Fibroblast of peridontal ligament (primary cell): ENCODE results near the gene THOC1.
"Not testable (repeated sequence)": the region's sequence is repeated elsewhere in the genome, so short reads cannot be mapped to it uniquely, and the experiment has no call there.

Experiments
- DNase-seq: peaks from one replicate; pipeline ENCODE4 v3.0.0-alpha.2; 2010; ENCODE audit errors: extremely low read depth

THOC1 gene, protein sequence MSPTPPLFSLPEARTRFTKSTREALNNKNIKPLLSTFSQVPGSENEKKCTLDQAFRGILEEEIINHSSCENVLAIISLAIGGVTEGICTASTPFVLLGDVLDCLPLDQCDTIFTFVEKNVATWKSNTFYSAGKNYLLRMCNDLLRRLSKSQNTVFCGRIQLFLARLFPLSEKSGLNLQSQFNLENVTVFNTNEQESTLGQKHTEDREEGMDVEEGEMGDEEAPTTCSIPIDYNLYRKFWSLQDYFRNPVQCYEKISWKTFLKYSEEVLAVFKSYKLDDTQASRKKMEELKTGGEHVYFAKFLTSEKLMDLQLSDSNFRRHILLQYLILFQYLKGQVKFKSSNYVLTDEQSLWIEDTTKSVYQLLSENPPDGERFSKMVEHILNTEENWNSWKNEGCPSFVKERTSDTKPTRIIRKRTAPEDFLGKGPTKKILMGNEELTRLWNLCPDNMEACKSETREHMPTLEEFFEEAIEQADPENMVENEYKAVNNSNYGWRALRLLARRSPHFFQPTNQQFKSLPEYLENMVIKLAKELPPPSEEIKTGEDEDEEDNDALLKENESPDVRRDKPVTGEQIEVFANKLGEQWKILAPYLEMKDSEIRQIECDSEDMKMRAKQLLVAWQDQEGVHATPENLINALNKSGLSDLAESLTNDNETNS

GRCh38 chr18:267688-268552 lies at the start of gene THOC1:
THOC1 (minus strand) TSS chr18:268047; CDS start chr18:268019, 28 bp downstream.
- peak; percentile 88 for DNase-seq

DNA sequence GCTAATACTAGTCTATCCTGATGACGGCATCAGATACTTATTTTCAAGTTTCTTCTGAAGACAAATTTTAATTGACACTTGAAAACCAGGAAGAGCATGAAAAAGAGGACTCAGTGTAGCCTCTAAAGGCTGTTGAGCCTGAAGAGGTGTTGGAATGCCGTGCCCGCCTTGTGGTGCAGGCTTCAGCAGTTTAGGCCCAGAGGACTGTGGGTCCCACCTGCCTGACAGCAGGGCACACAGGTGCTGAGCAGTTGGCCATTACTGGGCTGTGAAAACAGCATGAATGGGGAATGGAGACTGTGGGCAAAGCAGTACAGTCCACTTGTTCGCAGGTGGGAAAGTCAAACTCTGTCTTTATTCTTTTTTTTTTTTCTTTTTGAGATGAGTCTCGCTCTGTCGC lies 49.8 kb upstream of the THOC1 start:
- DNase-seq, result no peak

DNA sequence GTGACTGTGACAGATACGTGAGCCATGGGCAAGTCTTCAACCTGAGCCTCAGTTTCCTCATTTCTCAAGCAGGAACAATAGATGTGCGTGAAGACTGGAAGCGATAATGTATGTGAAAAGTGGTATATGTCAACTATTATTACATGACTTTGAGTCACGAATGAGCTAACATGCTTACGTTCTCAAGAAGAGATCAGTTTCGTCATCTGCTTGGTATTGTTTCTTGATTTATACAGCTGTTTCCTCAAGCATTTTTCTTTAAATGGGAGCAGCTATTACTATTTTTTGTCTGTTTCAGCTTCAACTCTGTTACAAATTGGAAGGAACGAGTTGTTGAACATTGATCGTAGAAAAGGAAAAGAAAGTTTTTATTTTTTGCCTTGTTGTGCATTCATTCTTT lies 48.5 kb upstream of the THOC1 start:
- peak; percentile 59 for DNase-seq

DNA sequence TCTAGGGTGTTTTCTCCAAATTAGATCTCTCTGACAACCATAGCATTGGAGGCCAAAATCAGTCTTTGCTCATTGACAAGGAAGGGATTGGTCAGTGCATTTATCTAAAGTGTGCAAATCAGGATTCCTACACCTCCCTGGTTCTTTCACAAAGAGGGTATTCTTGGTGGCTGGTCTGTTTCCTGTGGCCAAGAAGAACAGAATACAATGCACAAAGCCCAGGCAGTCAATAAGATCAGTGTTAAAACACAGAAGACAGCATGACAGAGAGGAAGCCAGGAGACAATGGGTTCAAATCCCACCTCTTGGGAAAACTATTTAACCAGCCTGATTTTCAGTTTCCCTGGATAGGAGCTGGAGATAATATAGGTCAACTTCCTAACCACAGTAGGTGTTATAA lies 46.1 kb upstream of the THOC1 start:
- no peak for DNase-seq

DNA sequence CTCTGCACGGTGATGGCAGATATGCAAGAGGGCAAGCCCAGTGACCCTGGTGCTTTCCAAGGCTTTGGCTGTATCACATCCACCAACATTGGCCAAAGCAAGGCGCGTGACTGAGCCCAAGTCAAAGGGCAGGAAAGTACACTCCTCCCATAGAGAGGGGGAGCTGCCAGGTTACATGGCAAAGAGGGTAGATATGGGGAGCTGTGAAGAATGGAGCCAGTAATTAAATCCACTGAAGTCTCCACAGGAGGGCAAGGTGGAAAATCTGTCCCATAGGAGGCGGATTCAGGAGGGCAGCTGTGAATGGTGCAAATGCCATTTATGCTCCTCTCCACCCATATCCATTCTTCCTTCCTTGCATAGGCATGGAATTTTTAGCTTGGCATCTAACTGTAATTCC lies 44.6 kb upstream of the THOC1 start:
- no peak for DNase-seq

DNA sequence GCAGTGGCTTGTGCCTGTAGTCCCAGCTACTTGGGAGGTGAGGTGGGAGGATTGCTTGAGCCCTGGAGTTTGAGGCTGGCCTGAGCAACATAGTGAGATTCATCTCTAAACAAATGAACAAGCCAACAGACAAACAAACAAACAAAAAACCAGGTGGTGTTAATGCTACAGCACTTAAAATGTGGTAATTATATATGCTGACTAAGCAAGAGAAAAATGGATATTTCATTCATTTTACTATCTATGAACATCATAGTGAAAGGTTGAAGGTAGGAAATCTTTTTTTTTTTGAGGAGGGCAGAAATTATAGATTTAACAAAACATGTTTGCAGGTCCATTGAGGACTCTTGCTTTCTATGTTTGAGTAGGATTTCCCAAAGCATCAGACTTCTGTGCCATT lies 42.2 kb upstream of the THOC1 start:
- DNase-seq, result no peak

DNA sequence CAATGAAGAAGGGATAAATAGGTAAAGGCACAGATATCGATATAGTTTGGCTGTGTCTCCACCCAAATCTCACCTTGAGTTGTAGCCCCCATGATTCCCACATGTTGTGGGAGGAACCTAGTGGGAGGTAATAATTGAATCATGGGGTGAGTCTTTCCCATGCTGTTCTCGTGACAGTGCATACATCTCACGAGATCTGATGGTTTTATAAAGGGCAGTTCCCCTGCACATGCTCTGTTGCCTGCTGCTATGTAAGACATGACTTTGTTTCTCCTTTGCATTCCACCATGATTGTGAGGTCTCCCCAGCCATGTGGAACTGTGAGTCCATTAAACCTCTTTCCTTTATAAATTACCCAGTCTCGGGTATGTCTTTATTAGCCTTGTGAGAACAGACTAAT lies 40.2 kb upstream of the THOC1 start:
- DNase-seq, result not testable (repeated sequence)

DNA sequence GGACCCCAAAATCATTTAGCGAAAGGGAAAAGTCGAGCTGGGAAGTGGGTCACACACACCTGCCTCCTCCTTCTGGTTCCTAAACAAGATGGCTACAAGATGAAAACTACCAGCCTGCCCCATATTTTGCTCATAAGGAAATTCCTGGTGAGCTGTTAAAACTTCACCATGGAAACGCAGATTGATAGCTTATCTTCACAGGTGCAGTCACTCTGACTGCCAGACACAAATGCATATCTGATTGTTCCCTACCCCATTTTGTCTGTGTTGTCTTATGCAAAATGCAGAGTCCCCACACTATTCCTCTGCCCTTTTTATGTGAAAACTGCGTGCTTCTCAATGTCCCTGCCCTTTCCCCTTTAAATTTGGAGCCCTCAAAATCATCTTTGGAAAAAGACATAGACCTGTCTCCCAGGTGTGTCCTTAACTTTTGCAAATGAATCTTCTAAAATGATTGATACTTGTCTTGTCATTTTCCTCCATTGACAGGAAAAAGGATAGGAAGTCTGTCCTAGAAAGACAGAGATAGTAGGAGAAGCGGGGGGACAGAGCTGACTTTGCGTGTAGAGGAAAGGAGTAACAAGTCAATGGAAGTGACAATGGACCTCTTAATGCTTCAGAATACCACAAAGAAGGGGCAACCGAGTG lies 38.9 kb upstream of the THOC1 start:
- DNase-seq, result no peak

- DNase-seq, result no peak
Measured at GRCh38 chr18:305003-305501, 37.2 kb upstream of the THOC1 start.

GRCh38 chr18:303607-304006 lies 35.8 kb upstream of the THOC1 start:
- no peak for DNase-seq

GRCh38 chr18:303011-303410 lies 35.2 kb upstream of the THOC1 start:
- no peak for DNase-seq

DNA sequence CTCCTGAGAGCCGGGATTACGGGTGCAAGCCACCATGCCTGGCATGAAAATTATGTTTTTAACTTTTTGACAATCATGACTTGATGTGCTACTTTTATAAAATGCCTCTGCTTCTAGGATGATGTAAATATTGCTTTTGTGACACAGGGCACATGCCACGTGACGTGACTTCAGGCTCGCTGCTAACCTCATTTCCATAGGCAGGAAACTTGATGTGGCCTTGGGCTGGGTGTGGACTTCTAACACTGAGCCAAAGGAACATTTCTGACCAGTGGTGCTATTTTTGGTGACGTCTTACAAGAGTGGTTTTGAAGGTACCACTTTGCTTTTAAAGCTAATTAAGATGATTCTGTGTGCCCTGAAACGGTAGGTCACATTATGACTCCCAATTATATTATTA lies 34.2 kb upstream of the THOC1 start:
- no peak for DNase-seq

DNA sequence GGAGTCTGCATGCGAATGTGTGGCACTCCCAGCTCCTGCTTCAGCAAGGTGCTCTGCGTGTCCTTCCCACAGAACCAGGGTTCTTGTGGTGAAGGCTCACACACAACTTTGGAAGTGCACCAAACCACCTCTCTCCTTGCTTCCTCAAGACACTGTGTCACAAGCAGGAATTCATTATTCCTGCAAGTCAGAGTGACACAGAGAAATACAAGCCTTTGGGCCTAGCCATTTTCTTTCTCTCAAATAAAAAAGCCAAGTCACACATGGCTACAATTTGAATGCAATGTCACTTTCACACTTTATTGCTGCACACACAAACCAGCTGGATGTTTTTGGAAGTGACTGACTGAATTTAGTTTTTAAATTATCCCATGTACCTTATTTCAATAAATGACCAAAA lies 30.1 kb upstream of the THOC1 start:
- no peak for DNase-seq

DNA sequence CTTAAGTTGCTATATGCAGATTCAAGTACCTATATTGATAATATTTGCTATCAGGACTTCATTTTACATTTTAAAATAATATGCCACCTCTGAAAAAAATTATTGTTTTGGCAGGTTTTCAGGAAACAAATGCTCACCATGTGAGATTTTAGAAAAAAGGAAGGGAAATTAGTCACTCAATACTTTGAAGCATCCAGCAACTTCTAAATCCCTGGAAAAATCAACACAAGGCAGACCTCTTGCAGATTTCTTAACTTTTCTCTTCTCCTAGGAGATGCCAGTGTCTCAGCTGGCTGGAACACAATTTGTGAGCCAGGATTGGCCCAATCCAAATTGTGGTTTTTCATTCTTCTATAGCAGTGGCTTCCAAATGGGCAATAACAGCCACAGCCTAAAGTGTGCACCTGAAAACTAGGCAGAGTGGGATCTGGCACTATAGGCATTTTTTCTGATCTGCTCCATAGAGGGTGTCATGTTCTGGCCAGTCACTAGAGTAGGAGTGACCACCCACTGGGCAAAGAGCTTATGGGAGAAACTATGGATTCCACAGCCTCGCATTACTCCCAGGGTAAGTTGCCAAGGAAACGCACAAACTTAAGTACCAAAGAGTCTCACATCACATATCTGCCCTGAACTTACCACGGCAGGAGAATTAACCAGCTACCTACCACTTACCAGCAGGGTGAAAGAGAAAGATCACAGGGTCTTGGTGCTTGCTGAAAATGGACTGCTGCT lies 28.1 kb upstream of the THOC1 start:
- peak; percentile 73 for DNase-seq

GRCh38 chr18:294566-294965 lies 26.7 kb upstream of the THOC1 start:
- DNase-seq, result no peak

- DNase-seq, result peak; percentile 75
Measured at GRCh38 chr18:293536-293935, 25.7 kb upstream of the THOC1 start.

DNA sequence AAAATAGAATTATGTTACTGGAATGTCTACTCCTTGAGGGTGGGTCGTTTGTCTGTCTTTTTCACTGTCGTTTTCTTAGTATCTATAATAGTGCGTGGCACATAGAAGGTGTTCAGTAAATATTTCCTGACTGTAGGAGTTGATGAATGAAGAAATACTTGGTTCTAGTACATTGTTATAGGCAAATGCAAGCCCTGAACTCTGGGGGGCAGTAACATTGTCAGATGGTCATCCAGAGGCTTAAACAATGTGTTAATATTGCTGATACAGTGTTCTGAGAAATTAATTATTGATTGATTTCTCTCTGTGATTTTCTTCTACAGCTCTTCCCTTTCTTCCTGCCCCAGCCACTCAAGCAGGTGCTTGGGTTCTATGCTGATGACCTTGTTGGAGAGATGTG lies 24.4 kb upstream of the THOC1 start:
- no peak for DNase-seq

DNA sequence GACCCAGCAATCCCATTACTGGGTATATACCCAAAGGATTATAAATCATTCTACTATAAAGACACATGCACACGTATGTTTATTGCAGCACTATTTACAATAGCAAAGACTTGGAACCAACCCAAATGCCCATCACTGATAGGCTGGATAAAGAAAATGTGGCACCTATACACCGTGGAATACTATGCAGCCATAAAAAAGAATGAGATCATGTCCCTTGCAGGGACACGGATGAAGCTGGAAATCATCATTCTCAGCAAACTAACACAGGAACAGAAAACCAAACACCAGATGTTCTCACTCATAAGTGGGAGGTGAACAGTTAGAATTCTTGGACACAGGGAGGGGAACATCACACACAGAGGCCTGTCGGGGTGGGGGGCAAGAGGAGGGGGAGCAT lies 22.1 kb upstream of the THOC1 start:
- DNase-seq, result not testable (repeated sequence)

- DNase-seq, result no peak
Measured at GRCh38 chr18:289026-289425, 21.2 kb upstream of the THOC1 start.

DNA sequence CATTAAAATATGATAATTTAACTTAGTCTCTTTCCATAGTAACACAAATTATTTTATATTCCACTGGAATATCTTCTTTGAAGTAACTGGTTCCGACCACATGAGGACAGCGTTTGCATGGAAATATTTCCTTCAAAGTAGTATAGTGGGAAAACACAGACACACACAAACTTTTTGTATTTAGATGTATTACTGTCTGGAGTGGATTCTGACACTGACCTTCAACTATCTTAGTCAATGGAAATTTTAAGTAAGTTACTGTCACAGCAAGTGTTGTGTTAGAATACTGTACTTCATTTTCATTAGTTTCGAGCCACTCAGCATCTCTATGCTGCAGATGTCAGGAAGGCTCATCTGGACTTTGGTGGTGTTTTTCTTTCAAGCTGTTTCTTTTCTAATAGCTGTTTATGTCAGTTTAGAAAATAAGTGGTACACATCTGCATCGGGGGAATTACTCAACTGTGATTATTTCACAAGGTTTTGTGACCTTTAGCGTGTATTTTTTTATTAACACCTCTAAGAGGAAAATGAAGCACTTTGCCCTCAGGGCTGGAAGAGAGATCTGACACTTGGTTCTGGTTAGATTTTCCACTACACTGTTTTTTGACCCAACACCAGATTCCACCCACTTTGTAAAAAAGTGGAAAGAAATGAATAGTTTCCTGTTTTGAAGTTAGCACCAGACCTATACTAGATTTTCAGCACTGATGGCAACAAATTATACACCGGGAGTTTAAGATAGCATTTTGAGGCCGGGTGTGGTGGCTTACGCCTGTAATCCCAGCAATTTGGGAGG lies 18.9 kb upstream of the THOC1 start:
- DNase-seq, result peak; percentile 70
